HTERT RPE-1 (cell line): ENCODE results near the gene ITSN1.

Experiments
- in situ Hi-C: fragments of 300-500 bp; cut with MboI; formaldehyde crosslinking; loops from 4 replicates; pipeline ENCODE4 v1.14.3; 2020; ENCODE audit warnings: low sequenced_read_pairs

The ITSN1 gene

DNA sequence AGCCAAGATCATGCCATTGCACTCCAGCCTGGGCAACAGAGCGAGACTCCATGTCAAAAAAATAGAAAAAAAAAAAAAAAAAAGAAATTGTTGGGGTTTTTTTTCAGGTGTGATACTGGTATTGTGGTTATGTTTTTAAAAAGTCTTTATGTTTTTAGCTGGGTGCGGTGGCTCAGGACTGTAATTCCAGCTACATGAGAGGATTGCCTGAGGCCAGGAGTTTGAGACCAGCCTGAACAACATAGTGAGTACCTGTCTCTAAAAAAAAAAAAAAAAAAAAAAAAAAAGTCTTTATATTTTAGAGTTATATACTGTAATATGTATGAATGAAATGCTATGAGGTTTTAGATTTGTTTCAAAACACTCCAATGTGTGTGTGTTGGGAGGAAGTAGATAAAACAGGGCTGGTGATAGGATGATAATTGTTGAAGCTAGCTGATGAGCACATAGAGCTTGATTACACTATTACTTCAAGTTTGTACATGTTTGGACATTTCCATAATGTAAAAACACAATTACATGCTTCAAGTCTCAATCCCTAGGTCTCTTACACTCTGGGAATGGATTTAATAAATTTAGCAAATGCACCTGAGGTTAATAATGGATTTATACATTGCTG lies 303.5 kb downstream of the ITSN1 start:
- in situ Hi-C loops, result no loop called here

DNA sequence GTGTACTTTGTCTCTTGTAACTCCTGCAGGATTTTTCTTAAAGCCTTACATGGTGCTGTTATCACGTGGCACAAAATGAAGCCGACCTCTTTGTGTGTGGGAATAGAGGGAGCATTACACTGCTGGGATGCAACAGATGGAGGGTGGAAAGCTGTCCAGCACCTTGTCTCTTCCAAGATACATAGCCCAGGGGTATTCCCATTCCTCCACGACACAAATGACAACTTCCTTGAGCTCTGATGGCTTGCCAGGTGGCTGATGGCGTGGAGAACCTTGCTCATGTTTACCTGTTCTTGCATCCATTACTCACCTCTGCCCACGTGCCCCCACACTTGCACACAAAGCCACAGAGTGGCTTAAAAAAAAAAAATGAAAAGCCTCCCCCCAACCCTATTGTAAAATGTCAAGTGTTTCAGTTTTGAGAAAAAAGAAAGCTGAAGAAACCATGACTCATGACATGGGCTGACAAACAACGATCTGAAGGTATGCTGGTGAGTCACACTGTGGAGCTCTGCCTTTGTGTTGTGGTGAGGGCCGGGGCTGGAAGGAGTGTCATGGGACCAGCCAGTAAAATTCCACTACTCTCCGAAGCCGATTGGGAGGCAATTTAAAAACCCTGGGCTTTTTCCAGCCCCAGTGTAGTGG lies 305.3 kb downstream of the ITSN1 start:
- in situ Hi-C loops, result no loop called here

DNA sequence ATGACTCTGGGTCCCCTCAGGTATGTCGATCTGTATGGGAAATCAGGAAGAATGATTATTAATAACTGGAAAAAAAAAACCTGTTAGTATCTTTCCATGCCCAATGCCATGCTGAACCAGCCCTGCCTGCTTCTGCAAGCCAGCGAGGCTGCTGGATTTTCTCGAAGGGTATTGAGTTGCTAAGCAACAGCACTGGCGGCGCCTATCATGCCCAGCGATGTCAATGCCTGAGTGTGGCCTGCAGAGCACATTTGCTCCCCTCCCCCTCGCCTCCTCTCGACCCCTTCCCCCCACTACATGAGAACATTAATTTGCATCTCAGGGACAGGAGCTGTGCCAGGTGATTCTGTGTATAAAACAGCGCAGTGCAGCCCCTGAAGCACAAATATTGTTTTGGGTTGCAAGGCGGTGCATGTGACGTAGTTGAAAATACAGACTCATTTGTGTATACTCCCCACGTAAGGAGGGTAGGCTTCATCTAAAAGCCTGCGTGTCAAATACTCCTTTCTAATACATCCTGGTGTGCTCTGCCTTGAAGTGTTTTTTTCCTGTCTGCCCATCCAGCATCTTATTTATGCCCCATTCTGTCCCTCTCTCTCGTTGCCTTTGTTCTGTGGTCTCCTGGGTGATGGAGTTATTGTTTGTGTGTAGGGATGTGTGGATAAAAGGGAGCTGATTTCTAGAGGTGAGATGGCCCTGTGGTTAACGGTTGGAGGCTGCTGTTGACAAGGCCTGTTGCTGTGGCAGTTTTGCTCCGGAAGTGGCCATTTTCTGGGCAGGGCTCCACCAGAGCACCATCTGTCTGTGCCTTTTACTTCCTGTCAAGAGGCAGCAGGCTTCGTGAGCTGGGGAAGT lies 306.0 kb downstream of the ITSN1 start:
- in situ Hi-C loops, result no loop called here

DNA sequence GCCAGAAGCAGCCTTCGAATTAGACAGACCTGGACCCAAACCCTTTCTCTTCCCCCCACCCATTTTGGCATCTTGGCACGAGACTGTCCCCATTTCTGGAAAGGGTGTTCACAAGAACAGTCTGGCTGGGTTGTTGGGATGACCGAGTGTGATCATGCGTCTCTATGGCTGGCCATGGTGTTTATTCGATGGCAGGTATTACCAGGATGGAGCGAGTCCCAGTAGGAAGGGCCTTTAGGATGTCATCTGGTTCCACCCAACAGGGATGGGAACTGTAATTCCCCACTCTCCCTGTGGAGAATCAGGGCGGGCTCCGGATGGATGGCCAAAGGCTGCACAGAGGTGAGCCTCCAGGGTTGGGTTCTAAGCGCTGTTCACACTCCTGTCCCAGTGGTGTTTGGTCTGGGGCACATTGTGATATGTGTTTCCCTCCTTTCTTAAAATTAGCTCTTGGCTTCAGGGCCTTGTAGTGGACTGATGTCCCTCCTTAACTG lies 306.7 kb downstream of the ITSN1 start:
- in situ Hi-C loops, result no loop called here
